Coronary artery (tissue), 2 donors: ENCODE data around the gene CBLL1.

Experiments
- DNase-seq: peaks from one replicate; pipeline ENCODE4 v3.0.0-alpha.2; 2017; ENCODE audit warnings: low spot score
- H3K27ac ChIP-seq, 2 donors: fragments of 200-600 bp; sonication (generic); one replicate each; pipeline ENCODE4 v1.5.1; 2016 to 2019
- H3K4me3 ChIP-seq: fragments of 200-600 bp; sonication (generic); 2 replicates; pipeline ENCODE4 v1.5.1; 2016; ENCODE audit warnings: mild to moderate bottlenecking, moderate library complexity
- TF ChIP-seq, protein P1 (sequence below): fragments of 200-600 bp; sonication (generic); IDR thresholded peaks from one replicate; pipeline ENCODE4 v1.5.1; 2019; ENCODE audit warnings: antibody characterized with exemption

The CBLL1 gene

DNA sequence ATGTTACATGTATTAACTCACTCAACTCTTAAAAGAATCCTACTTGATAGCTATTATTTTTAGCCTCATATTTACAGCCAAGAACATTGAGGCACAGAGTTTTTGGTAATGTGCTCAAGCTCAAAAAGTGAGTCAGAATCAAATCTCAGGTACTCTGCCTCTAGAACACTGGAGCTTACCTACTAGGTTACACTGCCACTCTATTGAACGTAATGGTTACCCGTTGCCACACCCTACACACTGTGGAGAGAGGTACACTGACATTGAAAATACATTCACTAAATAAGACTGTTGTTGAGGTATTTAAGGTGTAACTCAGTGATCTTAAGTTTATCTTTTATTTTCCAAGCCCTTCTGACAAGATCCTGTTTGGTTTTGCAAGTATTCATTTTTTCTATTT lies 41.2 kb downstream of the CBLL1 start:
- DNase-seq: no peak
- Histone ChIP-seq H3K27ac (no peak overlapping the region), H3K4me3 (no peak overlapping the region)
- TF ChIP-seq, protein P1, sequence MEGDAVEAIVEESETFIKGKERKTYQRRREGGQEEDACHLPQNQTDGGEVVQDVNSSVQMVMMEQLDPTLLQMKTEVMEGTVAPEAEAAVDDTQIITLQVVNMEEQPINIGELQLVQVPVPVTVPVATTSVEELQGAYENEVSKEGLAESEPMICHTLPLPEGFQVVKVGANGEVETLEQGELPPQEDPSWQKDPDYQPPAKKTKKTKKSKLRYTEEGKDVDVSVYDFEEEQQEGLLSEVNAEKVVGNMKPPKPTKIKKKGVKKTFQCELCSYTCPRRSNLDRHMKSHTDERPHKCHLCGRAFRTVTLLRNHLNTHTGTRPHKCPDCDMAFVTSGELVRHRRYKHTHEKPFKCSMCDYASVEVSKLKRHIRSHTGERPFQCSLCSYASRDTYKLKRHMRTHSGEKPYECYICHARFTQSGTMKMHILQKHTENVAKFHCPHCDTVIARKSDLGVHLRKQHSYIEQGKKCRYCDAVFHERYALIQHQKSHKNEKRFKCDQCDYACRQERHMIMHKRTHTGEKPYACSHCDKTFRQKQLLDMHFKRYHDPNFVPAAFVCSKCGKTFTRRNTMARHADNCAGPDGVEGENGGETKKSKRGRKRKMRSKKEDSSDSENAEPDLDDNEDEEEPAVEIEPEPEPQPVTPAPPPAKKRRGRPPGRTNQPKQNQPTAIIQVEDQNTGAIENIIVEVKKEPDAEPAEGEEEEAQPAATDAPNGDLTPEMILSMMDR: no peak

DNA sequence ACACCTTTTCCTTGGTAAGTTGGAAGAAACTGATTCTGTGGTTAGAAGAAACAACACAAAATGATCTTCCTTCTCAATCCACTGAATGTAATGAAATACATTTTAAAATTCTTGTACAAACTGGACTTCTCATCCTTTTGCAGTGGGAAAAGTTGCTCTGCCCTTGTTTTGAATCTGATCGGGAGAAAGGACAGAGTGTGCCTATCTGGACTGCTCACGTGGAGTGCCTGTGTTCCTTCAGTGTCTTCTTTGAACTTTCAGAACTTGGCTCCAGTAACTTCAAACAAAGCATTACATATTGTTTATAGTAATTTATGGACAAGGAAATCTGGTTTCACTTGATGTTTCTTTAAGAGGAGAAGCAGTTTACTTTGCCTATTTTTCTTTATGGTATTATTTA lies 42.0 kb downstream of the CBLL1 start:
- TF ChIP-seq, protein P1: no peak
- Histone ChIP-seq H3K4me3 (no peak overlapping the region), H3K27ac (no peak overlapping the region)
- DNase-seq: no peak

DNA sequence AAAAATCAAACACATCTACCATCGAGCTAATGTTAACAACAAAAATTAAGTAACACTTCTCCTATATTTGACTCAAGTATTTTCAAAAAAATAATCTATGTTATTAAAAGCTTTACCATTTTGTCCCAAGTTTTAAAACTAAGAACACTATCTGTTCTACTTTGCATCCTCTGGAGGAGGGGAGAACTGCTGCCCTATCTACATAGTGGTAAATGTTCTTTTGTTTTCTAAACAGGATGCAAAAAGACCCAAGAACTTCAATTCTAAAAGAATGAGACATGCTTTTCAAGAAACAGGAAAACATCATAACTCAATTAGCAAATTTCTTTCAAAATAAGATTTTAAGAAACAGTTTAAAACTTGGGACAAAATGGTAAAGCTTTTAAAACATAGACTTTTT lies 44.3 kb downstream of the CBLL1 start:
- no peak for DNase-seq

DNA sequence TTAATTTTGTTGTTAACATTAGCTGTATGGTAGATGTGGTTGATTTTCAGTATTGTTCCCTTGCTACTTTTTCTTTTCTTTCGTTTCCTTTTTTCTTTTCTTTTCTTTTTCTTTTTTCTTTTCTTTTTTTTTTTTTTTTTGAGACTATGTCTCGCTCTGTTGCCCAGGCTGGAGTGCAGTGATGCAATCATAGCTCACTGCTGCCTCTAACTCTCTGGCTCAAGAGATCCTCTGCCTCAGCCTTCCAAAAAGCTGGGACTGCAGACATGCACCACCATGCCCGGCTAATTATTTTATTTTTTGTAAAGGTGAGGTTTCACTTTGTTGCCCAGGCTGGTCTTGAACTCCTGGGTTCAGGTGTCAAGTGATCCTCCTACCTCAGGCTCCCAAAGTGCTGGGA lies 44.7 kb downstream of the CBLL1 start:
- no peak for DNase-seq
- TF ChIP-seq, protein P1: no peak

More for the DNA sequence above, 44.3 kb downstream of the CBLL1 start:
- TF ChIP-seq, protein P1: no peak
- Histone ChIP-seq H3K27ac (no peak overlapping the region), H3K4me3 (no peak overlapping the region)

DNA sequence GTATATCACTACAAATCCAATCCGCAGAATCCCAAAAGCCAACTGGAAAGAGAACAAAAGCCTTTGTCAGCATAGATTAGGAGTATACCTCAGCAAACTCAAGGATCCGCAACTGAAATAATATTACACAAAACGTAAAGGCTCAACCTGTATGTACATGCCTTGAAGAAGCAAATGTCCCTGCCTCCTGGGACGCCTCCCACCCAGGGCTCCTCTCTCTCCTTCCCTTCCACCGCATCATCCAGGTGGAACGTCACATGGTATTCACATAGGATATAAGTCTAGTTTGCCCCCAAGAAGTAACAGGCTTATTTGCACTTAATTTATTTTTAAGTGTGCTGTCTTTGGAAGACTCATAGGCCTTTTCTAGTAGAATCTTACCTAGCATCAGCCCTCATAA lies 45.7 kb downstream of the CBLL1 start:
- no peak for DNase-seq
- H3K4me3 ChIP-seq: no peak overlapping the region
- no peak overlapping the region for H3K27ac ChIP-seq
- TF ChIP-seq, protein P1: no peak

More for the DNA sequence above, 44.7 kb downstream of the CBLL1 start:
- Histone ChIP-seq H3K4me3 (no peak overlapping the region), H3K27ac (no peak overlapping the region)

DNA sequence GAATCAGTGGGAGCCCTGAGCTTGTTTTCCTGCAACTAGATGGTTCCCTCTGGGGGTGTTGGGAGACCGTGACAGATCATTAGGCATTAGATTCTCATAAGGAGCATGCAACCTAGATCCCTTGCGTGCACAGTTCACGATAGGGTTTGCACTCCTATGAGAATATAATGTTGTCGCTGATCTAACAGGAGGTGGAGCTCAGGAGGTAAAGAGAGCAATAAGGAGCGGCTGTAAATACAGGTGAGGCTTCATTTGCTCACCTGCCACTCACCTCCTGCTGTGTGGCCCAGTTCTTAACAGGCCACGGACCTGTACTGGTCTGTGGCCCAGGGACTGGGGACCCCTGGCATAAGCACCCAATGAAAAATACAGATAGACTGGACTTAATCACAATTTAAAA lies 48.4 kb downstream of the CBLL1 start:
- TF ChIP-seq, protein P1: no peak
- Histone ChIP-seq H3K27ac (no peak overlapping the region), H3K4me3 (no peak overlapping the region)
- no peak for DNase-seq

DNA sequence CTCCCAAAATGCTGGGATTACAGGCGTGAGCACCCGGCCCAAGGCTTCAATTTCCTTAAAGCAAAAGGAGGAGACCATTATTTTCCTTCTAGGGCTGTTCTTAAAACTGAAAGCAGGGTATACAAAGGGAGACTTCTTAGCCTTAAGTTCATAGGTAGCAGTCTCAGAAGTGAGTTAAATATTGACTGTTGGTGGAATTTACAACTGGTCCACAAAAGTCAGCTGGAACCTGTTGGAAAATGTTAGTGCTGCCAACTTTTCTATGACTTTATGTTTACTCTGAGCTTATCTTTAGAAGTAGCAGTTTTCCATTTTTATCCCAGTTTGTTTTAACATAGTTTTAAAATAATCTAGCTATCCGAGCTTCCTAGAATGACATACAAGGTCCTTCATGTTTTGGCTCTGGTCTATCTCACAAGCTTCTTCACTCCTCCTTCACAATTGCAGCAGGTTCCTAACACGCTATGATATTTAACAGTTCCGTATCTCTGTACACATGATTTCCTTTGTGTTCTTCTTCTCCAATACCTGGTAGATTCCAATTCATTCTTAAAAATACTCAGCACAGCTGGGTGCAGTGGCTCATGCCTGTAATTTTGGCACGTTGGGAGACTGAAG lies 55.8 kb downstream of the CBLL1 start:
- no peak for DNase-seq
- H3K4me3 ChIP-seq: no peak overlapping the region
- TF ChIP-seq, protein P1: no peak
- H3K27ac ChIP-seq: no peak overlapping the region
